SHP77 treated with DMSO at 0.1 percent for 48 hours (cell line): ENCODE results near the gene FAM13A.

Experiments
- DNase-seq: peaks from one replicate; lab custom pipeline; 2025; lab: John Stamatoyannopoulos, UW

The FAM13A gene

DNA sequence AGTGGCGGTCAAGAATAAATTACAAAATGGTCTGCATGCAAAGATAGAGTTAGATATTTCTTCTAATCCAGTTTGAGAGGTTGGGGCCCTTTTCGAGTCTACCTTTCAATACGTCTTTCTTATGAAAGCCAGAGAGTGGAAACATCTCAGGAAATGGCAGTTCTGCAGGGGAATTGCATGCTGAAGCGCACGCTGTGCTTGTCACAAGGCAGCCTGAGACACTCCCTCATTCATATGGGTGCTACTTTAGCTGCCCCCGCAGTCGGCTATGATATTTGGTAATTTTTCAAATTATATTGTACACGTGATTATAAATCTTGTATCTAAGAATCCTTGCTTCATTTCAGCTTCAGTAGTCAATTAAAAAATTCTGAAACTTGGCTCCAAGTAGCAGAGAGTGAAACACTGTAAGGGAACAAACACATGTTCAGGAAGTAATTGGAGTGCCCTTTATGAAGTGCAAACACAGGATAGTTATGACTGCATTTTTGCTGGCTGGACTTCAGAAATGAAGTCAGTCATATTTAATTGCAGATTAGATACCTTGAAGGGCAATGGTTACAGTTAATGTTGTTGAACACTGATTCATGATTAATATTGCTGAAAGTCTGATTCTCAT is 213.8 kb downstream of the FAM13A start:
- peak; percentile 58 for DNase-seq

DNA sequence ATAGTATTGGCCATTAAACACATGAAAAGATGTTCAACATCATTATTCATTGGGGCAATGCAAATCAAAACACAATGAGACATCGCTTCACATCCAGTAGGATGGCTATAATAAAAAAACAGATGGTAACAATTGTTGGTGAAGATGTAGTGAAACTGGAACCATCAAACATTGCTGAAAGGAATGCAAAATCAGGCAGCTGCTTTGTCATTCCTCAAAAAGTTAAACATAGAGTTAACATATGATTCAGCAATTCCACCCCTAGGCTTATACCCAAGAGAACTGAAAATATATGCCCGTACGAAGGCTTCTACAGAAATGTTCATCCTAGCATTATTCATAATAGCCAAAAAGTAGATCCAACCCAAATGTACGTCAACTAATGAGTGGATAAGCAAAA is 215.3 kb downstream of the FAM13A start:
- no peak for DNase-seq

DNA sequence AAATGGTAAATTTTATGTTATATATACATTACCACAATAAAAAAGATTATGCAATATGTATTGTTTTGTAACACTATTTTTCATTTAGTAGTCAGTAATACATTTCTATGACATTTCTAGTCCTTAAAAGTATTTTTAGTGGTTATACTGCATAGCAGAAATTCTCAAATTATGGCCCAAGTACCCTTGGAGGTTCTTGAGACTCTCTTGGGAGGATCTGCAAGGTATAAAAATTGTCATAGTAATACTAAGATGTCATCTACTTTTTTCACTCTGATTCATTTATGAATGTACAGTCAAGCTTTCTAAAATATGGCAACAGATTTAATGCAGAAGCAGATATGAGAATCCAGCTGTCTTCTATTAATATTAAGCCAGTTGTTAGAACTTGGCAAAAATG is 220.8 kb downstream of the FAM13A start:
- no peak for DNase-seq

DNA sequence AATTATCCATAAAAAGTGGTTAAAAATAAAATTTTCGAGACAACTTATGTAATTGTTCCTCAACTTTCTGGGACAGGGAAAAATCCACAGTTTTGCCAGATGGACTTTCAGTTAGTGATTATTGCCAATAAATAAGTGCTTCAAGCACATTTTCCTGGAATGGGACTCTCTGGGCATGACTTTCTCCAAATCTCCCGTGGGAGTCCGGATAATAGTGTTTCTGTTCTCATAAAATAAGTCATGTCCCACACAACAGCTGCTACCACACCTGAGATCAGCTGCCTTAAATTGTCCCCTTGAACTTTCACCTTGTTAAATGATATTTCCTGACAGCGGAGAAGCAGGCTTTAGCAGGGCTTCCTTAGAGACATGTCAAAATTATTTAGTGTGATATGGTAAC is 226.0 kb downstream of the FAM13A start:
- no peak for DNase-seq

DNA sequence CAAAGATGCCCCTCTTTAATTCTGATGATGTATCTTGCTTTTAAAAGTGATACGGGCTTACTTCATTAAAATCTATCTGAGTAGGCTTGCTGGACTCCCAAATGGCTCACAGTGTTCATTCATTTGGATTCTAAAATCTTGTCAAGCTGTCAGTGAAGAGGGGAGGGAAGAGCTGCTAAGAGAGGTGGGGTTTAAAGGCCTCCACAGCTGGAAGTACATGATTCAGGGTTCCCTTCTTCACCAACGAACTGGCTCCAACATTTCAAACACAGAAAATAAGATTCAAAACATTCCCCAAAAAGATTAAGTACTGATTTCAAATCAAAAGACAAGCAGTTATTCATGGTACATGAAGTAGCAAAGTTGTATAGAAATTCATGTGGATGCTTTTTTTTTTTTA is 226.4 kb downstream of the FAM13A start:
- DNase-seq: no peak

DNA sequence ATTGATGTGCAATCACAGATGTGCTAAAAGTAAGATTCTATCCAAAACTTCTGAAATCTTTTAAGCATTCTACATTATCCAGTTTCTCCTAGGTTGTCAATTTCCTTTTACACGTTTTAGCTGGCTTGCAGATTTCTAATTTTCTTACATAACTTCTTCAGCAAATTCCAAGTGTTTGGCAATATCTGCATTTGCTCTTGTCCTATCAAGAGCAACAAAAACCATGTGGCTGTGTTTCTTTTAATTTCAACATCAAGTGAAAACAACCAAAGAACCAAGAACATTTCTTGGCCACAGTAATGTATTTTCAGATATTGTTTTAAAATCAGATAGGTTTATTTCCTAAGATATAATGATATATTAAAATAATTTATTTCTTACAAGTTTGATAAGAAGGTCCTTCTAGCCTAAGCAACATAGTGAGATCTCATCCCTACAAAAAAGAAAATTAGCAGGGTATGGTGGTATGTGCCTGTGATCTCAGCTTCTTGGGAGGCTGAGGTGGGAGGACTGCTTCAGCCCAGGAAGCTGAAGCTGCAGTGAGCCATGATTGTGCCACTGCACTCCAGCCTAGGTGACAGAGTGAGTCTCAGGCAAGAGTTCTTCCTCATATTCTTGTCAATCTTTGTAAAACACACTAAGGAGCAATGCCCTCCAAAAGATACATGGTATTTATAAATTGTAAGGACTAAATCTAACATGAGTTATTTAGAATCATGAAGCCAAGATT is 228.0 kb downstream of the FAM13A start:
- no peak for DNase-seq

DNA sequence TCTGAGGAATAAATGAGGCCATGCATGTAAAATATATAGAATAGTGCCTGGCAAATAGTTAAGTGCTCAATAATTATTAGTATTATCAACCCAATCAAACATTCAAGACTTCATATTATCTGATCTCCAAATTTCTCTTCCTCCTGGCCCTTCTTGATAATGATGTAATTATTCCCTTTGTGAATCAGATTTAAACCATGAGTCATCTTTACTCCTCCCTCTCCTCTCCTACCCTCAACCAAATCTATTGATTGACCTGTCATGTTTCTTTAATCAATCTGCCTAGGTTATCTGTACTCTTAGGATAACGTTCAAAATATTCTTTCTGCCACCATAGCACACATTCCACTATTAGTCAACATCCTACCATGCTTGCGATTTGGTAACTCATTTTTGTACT is 229.5 kb downstream of the FAM13A start:
- DNase-seq: no peak

DNA sequence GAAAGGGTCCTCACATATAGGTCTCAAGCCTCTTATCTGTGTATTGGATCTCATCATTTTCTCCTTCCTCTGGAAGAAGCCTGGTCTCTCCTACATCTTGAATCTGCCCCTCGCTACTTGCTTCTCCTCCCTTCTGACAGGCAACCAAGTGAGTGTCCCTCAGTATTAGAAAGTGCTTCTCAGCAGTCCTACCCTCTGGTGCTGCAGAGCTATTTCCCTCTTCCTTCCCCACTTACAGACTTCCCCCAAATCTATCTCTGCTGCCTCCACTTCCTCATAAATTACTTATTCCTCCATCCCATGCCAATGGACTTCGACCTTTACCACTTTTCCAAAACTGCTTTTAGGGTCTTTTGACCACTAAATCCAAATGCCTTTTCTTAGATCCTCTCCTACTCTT is 230.2 kb downstream of the FAM13A start:
- no peak for DNase-seq

DNA sequence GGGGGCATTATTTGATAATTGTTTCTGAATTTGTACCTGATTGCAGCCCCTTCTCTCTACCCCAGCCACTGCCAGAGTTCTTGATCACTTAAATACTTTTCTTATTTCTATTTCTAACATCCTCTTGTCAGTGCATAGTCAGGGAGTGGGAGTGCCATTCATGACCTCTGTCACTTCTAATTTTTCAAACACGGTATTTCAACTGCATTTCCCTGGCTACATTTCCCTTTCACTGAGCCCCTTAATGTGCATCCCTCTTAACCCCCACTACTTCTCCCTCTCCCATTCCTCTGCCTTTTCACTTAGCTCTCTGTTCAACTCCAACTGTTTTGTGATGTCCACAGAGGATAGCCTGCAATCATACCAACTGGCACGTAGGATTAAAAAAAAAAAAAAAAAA is 231.1 kb downstream of the FAM13A start:
- no peak for DNase-seq

DNA sequence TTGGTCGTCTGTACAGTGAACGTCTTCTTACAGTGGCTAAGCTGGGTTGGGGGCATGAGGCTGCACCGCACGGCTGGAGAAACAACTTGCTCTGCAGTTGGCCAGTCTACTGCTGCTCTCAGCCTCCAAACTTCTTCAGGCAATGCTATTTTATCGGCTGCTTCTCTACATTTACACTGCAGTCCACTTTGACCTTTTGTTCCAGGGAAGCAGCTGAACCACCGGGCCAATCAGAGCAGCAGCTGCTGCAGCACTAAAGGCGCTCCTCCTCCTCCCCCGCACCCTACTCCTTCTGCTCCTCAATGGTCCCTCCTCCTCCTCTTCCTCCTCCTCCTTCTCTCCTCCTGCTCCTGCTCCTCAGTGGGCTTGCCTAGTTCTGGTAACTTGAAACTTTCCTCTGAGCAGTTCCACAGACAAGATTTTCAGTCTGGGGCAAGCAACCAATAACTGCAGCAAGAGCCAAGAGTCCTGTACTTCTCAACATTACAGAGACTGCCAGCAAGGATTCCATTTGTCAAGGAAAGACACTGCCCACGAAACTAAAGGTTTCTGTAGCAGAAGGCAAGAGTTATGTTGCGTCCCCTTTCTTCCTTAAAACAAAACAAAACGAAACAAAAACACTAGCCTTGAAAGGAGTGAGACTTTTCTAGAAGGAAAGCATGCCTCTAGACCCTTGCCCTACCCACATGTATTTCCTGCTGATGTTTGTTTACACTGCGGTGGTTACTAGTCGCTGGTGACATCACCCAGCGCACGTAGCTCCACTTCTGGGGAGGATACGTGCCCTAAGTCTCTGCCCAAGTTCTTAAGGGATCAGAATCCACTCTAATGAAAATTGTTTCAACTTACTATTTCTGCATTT is 233.7 kb downstream of the FAM13A start:
- peak; percentile 31 for DNase-seq

DNA sequence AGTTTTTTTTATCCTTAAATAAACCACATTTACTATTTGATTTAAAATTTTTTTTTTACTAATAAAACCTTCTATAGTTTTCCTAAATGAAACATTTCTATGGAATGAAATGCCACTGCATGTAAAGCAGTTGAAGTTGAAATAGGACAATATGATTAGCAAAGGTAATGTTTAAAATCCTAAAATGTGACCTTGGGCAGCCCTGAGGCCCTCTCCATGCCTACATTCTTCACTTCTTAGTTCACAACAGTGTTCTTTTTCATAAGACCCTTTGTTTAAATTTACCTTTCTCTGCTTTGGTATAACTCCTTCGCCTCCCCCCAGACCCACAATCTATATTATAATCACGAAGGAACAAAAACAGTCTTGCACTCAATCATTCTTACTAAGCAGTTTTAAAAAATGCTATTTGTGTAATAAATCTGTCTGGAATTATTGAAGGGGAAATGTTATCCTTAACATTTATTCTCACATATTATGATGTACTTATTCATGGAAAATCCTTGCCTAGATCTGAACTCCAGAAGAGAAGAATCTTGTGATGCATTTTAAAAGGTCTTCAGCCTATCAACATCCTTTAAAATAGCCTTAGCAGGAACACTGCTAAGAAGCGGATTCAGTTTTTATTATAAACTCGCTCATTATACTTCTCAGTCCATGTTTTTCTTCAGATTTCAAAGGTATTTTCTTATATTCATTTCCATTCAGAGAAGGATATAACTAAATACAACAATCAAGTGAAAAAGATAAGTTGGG is 234.8 kb downstream of the FAM13A start:
- no peak for DNase-seq

DNA sequence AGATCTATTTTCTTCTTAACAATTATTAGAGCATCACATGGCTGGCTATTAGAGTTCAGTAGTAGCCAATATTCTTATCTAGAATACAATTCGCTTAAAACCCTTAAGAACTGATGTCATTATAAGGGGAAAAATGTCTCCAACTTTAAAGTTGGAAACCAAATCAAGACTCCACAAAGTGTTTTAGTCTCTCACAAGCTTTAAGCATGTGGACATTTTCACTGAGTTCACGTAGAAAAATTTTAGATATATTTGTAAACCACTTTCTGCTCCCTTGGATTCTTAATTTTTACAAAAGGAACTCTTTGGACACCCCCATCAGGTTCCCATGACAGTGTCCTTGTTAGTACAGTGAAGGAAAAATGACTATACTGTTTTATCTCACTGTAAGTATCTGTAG is 235.5 kb downstream of the FAM13A start:
- DNase-seq: no peak

DNA sequence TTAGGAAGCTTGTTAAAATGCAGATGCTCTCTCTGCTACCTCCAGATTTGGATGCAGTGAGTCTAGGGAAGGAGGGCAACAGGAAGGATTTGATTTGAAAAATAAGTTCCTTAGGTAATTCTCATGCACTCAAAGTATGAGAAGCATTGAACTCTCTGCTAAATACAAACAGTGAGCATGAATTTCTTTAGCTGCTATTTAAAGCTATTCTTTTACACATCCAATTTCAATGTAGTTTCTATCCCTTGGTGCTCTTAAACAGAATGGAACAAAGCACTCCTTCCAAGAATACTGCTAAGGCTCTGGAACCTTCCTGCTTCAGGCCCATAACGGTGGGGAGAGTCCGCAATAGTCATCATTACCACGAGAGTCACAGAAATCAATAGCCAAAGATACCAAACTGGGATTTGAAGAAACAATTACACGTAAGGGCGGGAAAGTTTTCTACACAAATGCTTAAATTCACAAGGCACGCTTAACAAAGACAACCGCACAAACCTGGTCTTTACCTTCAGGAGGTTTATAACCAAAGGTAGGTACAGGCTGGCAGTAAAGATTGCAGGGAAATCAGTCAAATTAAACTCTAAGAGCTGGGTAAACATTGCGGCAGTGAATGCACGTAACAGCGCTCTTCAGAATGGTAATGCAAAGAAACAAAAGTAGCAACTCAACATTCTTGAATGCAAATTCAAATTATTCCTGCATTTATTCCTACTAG is 236.1 kb downstream of the FAM13A start:
- no peak for DNase-seq

DNA sequence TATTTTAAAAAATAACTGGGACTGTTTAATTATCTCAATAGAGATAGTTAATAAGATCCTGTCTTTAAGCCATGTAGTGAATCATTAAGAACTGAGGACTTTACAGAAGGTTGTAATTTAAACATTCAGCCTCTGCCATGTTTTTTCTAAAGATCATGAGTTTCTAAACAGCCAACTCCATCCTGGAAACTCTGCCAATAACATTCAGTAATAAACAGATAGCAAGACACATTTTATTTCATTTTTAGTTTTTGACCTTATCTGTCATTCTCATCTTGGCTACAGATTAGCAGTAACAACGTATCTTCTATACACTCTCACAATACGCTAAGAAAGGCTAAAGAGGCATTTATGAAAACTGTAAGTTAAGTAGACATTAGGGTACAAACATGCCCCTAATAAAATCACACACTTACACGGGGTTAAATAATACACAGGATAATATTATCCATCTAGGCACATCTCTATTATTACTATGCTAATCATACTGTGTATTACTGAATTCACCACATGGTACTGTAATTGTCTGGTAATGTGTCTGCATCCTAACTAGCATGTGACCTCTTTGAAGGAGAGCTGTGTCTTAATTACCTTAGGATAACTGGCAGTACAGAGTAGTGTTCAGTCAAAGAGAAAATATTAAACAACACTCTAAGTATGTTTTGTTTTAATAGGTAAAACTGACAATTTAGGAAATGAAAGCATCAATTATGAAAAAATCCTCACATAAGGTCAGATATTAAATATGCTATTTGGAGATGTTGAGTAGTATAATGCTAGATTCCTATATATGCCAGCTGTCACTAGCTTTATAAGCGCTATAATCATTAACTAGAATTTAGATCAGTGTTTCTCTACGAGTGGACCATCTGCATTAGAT is 236.9 kb downstream of the FAM13A start:
- no peak for DNase-seq

DNA sequence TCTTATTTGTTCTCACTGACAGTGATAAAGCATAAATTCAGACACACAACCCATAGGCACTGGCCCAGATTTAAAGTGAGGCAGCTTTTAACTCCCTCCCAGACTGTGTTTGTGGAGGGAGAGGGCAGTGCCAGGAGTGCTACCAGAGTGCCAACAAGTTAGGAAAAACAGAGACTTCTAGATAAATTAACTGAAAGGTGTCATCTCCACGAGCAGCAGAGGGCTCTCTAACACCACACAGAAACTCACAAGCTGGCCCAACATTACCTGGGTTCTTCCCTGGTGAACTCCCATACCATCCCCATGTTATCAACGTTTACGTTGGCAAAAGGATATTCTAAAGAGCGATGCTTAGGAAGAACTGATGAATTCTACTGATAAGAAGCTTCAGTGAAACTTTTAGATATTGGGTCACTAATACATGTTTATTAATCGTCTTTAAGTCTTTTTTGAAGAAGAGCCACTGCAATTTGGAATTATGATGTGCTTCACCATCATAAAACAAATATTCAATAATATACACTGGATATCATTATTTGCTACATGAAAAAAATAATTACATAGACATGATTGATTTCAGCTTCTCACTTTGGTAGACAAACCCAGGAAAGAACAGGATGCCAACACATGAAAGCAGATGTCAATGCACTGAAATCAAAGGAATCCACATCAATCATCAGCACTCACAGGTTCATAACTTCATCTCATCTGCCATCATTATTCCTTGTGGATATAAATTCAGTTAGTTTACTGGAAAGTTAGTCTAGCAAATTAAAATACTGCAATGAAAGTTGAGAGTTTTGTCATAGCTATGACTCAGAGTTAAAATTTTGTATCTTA is 238.1 kb downstream of the FAM13A start:
- peak; percentile 29 for DNase-seq

DNA sequence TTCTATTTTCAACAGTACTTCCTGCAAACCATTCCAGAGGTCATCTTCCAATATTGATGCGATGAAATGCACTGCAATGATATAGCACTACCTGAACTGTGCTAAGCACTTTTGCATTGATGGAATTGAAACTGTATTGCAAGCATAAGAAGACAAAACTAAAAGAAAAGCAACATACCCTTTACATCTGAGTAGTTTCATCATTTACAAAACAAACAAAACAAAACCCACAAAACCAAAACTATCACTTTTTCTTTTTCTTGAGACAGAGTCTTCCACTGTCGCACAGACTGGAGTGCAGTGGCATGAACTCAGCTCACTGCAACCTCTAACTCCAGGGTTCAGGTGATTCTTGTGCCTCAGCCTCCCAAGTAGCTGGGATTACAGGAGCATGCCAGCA is 239.2 kb downstream of the FAM13A start:
- no peak for DNase-seq

DNA sequence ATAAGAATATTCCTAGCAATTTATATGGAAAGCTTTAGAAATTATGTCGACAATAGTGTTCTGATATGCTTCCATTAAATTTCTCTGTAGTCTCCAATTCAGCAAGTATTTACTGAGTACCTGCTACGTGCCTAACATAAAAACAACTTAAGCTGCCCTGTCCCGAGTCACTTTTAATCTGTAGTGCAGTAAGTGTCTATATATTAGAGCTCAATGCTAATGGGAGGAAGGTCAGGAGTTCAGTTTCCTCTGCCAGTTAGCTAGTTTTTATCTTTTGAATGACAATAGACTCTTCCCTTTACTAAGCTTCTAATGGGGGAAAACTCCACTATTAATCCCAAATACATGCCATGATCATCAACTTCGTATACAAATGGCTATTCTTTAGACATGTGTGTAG is 240.6 kb downstream of the FAM13A start:
- DNase-seq: no peak

DNA sequence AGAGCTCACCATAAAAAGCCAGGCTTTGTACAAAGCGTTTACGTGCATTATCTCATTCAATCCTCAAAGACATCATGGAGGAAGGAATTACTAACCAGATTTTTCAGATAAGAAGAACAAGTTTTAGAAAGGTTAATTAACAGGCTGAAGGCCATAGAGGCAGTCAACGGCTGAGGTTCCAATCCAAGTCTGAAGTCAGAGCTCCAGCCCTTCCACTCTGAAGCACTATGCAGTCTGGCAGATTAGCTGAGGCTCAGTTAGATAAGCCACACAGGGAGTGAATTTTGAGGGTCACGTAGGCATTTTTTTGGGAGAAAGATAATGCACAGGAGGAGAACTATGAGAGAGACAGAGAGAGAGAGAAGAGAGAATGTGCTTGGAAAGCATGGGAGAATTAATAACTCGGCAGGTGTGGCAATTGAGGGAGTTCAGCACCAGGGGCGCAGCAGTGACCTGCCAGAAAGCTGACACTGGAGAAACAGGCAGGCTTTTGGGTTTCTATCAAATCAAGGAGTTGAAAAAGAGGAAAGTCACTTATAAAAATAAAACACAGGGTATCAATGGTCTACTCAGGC is 242.9 kb downstream of the FAM13A start:
- DNase-seq: no peak

DNA sequence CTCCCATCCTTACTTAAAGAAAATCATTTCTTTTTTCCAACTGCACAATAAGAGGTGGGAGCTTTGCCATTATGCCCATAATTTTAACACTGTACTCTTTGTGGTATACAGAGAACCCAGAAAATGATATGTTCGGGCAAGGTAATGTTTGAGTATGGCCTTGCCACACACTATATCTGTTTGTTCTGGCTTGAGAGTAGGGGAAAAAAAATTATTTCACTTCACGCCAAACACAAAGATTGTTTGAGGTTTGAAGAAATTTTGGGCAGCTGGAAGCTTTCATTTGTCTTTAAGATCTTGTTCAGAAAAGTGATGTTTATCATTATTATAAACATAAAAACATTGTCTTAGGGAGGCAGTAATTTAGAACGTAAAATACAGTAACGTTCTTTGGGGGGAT is 244.0 kb downstream of the FAM13A start:
- no peak for DNase-seq
